Mononuclear cell (primary cell): ENCODE measurements around the gene KRT35. TPM values are rescaled to one million over a fixed set of nuclear protein-coding genes. Genes with fewer than 3 reads are reported as not detected.

Experiments used
- H3K27me3 ChIP-seq: 2 replicates; pipeline ENCODE4 v1.6.0; 2011; ENCODE audit warnings: low read length, control low read depth; ENCODE audit not compliant: insufficient read depth
- H3K4me1 ChIP-seq: 2 replicates; pipeline ENCODE4 v1.5.1; 2011; ENCODE audit warnings: mild to moderate bottlenecking, low read length, control low read depth; ENCODE audit not compliant: insufficient read depth
- H3K4me3 ChIP-seq: 2 replicates; pipeline ENCODE4 v1.5.1; 2011; ENCODE audit warnings: mild to moderate bottlenecking, low read length, moderate library complexity
- H3K9me3 ChIP-seq: 2 replicates; pipeline ENCODE4 v1.5.1; 2011; ENCODE audit warnings: low read depth, mild to moderate bottlenecking, control low read depth, low read length
- total RNA-seq: library from RNA; depleted of rRNA; stranded (reverse); fragments of >200 nt; gene quantifications from one replicate; pipeline ENCODE4 v1.2.3, GENCODE V29; 2012

Gene KRT35
- total RNA-seq, 1 donor, result not detected

DNA sequence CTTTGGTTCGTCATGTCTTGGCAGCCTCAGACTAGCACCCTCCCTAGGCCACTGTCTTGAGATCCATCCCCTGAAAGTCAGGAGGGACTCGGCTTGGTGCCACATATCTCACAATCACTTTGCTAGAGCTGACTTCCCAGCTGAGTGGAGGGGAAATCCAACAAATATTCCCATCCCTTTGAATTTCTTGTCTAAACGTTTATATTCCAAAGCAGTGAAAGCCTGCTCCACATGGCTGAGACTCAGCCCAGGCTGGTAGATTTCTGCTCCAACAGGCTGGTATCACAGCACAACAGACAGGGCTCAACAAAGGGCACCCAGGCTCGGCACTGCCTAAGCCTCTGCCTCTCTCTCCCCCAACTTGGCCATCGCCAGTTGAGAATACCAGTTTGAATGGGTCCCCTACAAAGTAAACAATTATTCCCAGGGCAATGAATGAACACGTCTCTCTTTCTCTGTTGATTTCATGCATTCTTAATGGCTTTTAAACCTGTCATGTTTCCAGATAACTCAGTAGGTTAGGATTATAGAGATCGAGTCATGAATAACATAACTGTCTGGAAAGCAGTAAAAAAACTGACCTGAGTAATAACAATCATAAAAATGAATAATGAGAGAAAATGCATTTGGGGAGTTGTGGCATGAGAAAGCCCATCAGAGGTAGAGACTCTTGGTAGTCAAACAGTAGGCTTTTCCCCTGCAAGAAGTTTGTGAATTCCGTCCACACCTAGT lies 23.5 kb upstream of the KRT35 start:
- H3K4me1 ChIP-seq, result peaks cover 14% of the 10 kb centered on the region
- no peaks in the 10 kb centered on the region for H3K9me3 ChIP-seq
- H3K27me3 ChIP-seq, result no peaks in the 10 kb centered on the region
- H3K4me3 ChIP-seq, result no peak overlapping the region

DNA sequence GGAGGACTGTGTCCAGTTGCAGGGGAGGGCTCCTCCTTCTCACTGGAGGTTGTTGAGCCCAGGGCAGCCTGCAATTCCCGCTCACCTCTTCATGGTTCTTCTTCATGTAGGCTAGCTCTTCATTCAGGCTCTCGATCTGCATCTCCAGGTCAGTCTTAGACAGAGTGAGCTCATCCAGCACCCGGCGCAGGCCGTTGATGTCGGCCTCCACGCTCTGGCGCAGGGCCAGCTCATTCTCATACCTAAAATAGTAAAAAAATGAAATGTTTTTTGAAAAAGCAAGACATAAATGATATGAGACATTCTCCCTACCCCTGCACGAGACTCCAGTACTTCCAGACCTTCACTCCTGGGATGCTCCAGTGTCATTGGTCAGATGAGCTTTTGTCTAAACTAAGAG lies 22.3 kb upstream of the KRT35 start:
- Histone ChIP-seq H3K9me3 (no peaks in the 10 kb centered on the region), H3K27me3 (no peaks in the 10 kb centered on the region), H3K4me3 (no peak overlapping the region), H3K4me1 (peaks cover 26% of the 10 kb centered on the region)

DNA sequence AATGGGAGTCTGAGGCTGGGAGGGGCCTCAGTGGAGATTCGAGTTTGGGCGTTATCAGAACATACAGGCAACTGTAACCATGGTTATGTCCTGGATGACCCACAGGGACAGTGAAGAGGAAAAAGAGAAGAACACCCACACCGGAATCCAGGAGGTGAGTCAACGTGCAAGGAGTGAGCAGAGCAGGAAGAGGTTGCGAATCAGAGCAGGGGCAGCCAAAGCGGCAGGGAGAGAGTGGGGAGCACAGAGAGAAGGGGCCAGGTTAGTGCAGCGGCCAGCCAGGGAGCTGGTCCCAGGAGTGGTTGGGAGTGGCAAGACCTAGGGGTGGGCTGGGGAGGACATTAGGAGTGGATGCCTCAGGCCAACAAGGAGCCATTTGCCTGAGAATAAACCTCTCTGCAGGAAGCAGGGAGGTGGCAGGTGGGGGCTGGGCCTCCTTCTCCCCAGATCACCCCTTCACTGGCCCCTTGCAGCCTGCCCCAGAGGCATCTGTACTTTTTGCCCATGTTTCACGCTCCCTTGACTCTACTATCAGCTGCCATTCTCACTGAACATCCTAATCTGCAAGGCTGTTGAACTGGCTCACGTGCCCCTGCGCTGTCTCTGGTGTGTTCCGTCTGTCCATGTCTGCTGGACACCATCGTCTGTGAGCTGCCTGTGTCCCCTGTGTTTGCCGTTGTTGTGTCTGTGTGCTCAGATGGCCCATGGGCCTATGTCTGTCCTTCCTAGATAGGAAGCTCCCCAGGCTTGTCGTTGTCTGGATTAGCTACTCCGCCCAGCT lies 19.4 kb upstream of the KRT35 start:
- H3K4me1 ChIP-seq, result peaks cover 45% of the 10 kb centered on the region

DNA sequence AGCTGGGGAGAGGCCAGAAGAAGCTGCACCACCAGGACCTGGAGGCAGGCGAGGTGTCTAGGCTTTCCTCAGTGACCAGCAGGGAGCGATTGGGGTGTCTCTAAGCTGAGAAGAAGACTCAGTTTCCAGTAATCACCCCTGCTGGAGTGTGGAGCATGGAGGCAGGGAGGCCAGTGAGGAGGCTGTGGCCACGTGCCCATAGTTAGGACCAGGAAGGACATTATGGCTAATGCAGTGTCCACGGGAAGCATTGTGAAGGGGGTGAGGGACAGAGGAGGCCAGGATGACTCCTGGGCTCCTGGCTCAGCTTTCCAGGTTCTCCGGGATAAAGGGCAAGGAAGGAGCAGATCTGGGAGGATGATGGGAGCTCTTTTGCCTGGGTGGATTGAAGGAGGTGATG lies 18.8 kb upstream of the KRT35 start:
- Histone ChIP-seq H3K4me3 (no peak overlapping the region), H3K9me3 (no peaks in the 10 kb centered on the region), H3K4me1 (peaks cover 45% of the 10 kb centered on the region), H3K27me3 (no peaks in the 10 kb centered on the region)

More for the DNA sequence above, 19.4 kb upstream of the KRT35 start:
- Histone ChIP-seq H3K4me3 (no peak overlapping the region), H3K9me3 (no peaks in the 10 kb centered on the region), H3K27me3 (no peaks in the 10 kb centered on the region)

DNA sequence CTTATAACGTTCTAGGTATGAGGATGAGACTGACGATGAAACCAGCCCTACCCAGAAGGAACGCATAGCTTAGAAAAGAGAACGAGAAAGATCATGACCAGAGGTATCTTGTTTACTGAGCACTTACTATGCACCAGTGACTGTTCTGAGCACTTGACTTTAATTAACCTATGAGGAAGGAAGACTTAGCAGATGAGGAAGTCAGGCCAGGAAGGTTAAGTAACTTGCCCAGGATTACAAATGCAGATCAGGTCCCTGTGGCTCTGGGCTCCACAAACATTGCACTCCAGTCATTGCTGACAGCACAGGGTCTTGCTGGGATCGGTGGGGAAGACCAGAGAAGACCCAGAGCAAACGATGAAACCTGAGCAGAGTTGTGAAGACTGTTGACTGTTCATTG lies 17.3 kb upstream of the KRT35 start:
- Histone ChIP-seq H3K4me3 (no peak overlapping the region), H3K27me3 (no peaks in the 10 kb centered on the region), H3K4me1 (peaks cover 47% of the 10 kb centered on the region), H3K9me3 (no peaks in the 10 kb centered on the region)

DNA sequence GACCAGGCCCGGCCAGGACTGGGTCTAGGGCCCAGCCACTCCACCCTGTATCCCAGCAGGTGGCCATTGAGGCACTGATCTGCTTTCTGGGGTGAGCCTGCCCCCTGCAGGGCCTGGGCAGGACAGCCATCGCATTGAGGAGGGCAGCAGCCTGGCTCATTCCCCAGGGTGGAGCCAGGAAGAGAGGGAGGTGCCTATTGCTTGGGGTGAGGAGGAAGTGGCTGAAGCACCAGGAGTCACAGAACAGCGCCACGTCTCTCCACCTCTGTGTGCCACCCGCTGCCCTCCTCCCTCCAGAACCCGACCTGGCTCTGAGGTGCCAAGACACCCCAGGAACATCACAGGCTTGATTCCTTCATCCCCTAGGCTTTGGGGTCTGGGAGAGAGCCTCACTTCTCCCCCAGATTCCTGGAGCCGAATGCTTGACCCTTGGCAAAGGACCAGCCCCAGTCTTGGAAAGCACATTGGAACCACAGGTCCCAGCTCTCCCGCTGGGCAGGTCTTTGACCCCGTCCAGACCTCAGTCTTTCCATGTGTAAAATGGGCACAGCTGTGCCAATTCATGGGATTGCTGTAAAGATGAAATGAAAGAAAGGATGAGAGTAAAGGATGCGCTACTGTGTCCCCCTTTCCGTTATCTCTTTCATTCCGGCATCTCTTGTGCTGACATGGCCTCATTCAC lies 16.0 kb upstream of the KRT35 start:
- no peaks in the 10 kb centered on the region for H3K9me3 ChIP-seq
- H3K4me1 ChIP-seq, result peaks cover 61% of the 10 kb centered on the region
- H3K4me3 ChIP-seq, result no peak overlapping the region
- no peaks in the 10 kb centered on the region for H3K27me3 ChIP-seq

DNA sequence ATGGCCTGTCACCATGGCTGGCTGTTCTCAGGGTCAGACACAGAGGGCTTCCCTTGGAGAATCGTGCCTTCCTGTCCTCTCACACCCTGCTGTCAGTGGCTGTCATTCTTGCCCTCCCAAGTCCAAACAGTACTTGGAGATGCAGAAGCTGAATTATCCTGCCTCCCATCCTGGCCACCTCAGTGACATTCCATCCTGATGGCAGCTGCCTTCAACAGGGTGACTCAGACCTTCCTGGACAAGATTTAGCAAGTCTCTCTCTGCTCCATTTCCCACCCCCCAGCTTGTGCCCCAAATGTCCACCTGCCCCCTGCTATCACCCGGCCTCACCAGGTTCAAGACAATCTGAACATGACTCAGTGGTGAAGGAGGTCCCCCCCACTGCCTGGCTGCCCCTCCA lies 13.6 kb upstream of the KRT35 start:
- Histone ChIP-seq H3K27me3 (no peaks in the 10 kb centered on the region), H3K4me1 (peaks cover 71% of the 10 kb centered on the region), H3K4me3 (no peak overlapping the region), H3K9me3 (no peaks in the 10 kb centered on the region)

DNA sequence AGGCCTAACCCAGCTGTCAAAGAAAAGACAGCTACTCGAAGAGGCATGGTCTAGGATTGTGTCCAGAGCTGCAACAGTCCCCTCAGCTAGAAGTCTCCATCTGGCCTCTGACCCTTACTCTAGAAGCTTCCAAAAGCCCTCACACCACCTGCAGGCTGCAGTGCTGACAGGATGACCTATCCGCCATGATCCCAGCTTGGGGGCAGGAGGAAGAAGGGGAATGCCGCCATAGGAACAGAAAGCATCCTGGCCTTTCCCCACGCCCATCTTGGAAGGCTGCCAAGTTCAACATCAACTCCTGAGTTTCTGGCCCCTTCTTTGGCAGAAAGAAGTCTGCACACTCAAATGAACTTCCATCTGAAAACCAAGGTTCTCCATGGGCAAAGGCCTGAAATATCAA lies 11.8 kb upstream of the KRT35 start:
- H3K4me3 ChIP-seq, result no peak overlapping the region
- peaks cover 59% of the 10 kb centered on the region for H3K4me1 ChIP-seq
- no peaks in the 10 kb centered on the region for H3K27me3 ChIP-seq
- H3K9me3 ChIP-seq, result no peaks in the 10 kb centered on the region

DNA sequence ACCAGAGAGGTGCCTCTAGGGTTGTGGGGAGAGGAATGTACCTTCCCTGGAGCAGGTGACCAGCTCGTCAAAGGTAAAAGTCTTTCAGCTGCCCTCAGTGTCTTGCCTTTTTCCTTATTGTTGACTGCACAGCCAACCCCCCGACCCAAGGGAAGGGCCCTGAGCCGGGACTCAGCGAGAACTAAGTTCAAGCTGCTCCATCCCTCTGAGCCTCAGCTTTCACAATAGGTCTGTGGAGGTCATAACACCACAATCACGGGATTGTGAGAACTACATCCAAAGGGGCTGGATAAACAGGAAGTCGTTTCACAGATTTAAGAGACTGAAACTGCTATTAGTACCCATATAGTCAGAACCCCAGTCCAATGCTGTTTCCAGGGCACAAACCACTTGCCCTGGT lies 11.4 kb upstream of the KRT35 start:
- Histone ChIP-seq H3K4me3 (no peak overlapping the region), H3K4me1 (peaks cover 54% of the 10 kb centered on the region), H3K9me3 (no peaks in the 10 kb centered on the region), H3K27me3 (no peaks in the 10 kb centered on the region)

DNA sequence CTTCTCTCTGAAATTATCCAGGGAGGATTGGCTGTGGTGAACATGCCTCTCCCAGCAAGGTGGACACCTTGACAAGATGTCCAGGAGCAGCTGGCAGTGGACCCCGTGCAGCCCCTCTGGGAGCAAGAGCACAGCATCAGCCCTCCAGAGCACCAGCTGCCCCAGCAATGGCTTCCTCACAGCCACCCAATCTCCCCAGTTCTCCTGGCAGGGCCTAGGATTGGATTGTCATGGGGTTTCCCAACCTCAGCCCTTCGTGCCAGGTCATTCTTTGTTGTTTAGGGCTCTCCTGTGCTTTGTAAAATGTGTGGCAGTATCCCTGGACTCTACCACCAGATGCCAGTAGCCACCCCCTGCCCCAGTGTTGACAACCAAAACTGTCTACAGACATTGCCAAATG lies 10.5 kb upstream of the KRT35 start:
- Histone ChIP-seq H3K27me3 (no peaks in the 10 kb centered on the region), H3K4me1 (peaks cover 46% of the 10 kb centered on the region), H3K4me3 (no peak overlapping the region), H3K9me3 (no peaks in the 10 kb centered on the region)

DNA sequence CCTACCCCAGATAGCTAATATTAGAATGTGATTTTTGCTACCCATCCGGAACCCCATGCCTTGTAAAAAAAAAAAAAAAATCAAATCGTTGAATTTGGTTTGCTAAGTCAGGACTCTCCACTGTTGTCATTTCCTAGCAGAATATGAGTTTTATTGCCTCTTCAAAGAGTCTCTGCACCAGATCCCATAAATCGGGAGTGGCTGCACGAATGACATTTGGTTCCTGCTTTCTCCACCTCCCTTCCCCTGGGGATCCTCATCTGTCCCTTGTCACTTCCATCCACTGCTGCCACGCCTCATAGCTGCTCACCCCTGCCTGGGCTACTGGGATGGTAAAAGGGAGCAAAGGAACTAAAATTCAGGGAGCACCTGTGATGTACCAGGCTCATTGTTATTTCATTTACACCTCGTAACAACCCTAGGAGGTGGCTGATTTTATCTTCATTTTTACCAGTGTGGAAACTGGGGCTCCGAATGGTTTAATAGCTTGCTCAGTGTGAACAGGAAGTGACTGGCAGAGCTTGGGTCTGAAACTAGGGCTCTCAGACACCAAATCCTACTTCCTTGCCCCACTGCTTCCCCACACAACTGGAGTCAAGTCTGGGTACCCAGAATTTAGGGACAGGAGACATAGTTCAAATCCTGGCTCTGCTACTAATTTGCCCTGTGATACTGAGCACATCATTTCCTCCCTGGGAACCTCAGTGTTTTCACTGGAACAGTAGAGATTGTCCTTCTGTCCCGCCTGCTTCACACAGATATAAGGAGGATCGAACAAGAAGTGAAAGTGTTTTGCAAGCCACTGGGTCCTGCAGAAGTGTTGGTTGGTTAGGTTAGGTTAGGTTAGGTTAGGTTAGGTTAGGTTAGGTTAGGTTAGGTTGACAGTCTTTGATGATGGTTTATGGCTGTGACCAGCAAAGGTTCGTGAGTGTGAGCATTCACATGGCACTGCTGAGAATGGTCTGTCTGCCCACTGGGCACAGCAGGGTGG lies 9.3 kb upstream of the KRT35 start:
- Histone ChIP-seq H3K4me3 (no peak overlapping the region), H3K27me3 (no peaks in the 10 kb centered on the region), H3K9me3 (no peaks in the 10 kb centered on the region), H3K4me1 (peaks cover 44% of the 10 kb centered on the region)

DNA sequence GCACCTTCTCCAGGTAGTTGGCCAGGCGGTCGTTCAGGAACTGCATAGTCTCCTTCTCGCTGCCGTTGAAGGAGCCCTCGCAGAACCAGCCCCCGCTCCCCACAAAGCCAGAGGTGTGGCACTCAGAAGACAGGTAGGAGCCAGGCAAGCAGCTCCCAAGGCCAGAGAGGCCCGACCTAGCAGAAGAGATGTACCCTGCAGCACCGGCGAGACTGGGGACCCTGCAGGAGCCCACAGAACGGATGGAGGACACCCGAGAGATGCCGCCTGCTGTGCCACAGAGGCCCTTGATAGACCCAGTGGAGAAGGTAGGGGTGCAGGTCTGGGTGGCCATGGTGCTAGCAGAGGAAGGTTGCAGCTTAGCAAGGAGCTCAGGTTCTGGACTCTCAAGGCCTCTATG lies 8.6 kb upstream of the KRT35 start, which contains the start of gene KRT36:
KRT36 (minus strand) TSS at position 380 of the 400 bp plus-strand sequence; CDS start at position 334, 46 bp downstream.
- peaks cover 44% of the 10 kb centered on the region for H3K4me1 ChIP-seq
- H3K9me3 ChIP-seq, result no peaks in the 10 kb centered on the region
- H3K27me3 ChIP-seq, result no peaks in the 10 kb centered on the region
- no peak within 1 kb of the TSS for H3K4me3 ChIP-seq

DNA sequence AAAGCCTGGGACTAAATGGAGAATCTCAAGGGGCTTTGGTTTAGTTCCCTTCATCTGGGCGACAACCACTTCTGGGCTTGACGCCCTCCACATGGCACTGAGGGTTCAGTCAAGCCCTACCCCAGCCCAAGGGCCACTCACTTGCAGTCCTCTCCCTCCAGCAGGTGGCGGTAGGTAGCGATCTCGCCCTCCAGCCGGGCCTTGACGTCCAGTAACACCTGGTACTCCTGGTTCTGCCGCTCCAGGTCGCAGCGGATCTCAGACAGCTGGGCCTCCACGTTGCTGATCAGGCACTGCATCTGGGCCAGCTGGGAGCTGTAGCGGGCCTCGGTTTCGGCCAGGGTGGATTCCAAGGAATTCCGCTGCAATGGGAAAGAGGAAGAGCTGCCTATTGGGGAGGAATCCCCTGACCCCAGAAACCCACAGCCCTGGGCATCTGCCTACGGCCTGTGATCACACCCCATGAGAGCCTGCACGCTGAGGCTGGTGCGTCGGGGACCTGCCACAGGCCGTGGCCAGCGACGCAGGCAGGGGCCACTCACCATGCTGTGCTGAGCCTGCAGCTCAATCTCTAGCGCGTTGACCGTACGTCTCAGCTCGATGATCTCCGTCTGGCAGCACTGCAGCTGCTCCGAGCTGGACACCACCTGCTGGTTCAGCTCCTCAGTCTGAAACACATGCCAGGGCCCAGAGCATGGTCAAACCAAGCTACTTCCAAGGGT lies 6.0 kb upstream of the KRT35 start:
- Histone ChIP-seq H3K9me3 (no peaks in the 10 kb centered on the region), H3K4me1 (peaks cover 28% of the 10 kb centered on the region), H3K4me3 (no peak overlapping the region), H3K27me3 (no peaks in the 10 kb centered on the region)

DNA sequence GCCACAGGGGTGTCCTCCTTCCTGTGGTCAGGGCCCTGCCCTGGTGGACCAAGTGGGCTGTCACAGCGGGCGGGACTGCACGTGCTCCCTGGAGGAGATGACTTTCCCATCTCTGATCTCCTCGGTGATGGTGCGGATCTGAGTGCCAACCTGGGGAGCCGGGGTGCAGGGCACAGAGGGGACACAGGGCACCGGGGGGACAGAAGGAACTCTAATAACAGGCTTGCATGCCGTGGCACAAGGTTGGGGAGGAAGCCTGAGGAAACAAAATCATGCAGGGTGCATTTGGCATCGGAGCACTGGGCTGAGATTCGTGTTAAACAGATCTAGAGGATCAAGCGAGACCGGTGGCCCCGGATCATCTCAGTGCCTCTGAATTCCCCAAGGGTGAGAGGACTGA lies 5.4 kb upstream of the KRT35 start:
- Histone ChIP-seq H3K27me3 (no peaks in the 10 kb centered on the region), H3K4me3 (no peak overlapping the region), H3K4me1 (peaks cover 23% of the 10 kb centered on the region), H3K9me3 (no peaks in the 10 kb centered on the region)
